ENCODE measurements around the gene VPREB3.
"Not testable (repeated sequence)": the region's sequence is repeated elsewhere in the genome, so short reads cannot be mapped to it uniquely, and the experiment has no call there.

- not testable (repeated sequence) for TF ChIP-seq CTCF (conservative IDR thresholded peaks at IDR 0.05 in 1 of 2, IDR thresholded peaks at IDR 0.05 in 1 of 2; ENCODE audit: extremely low read depth in 1 of 2, insufficient read depth in 1 of 2, low read depth in 1 of 2, low read length in 2 of 2); EZH2 (IDR thresholded peaks at IDR 0.05; ENCODE audit: borderline replicate concordance, low read length)
These were observed 26.1 kb downstream of the VPREB3 start for GRCh38 chr22:23728108-23728507.
